ENCODE results near the gene VWA5B1.

VWA5B1 gene

DNA sequence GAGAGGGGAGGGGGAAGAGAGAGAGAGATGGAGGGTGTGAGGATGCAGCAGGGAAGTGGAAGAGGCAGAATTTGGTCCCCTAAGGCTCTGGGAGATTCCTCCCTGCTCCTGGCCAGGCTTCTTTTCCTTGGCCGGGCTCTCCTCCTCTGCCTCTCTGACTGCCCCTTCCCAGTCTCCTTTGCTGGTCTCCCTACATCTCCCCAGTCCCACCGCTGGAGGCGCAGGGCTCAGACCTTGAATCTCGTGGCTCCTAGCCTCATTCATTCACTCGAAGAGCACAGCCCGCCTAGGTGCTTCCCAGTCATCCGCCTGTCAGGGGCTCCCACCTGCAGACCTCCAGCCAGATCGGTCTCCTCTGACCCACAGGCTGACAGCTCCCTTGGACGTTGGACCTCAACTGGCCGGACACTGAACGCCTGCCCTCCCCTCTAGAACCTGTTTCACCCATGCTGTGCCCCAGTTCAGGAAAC is 76.5 kb downstream of the VWA5B1 start:
- peak in 2 of 4 experiments; percentile 12 to 18 for DNase-seq

GRCh38 chr1:20367626-20368025 is 77.0 kb downstream of the VWA5B1 start:
- no peak for DNase-seq

GRCh38 chr1:20368866-20369470 is 78.3 kb downstream of the VWA5B1 start:
- DNase-seq: no peak

- DNase-seq: no peak
These were observed 80.0 kb downstream of the VWA5B1 start for GRCh38 chr1:20370698-20371097.

GRCh38 chr1:20371411-20371810 is 80.7 kb downstream of the VWA5B1 start:
- peak in 1 of 4 experiments; percentile 11 for DNase-seq

GRCh38 chr1:20371883-20372282 is 81.2 kb downstream of the VWA5B1 start:
- peak in 1 of 4 experiments; percentile 2 for DNase-seq

GRCh38 chr1:20372676-20373075 is 82.0 kb downstream of the VWA5B1 start:
- no peak for DNase-seq

- DNase-seq: no peak
These were observed 82.6 kb downstream of the VWA5B1 start for GRCh38 chr1:20373286-20373685.

GRCh38 chr1:20373764-20374163 is 83.1 kb downstream of the VWA5B1 start:
- DNase-seq: no peak

- no peak for DNase-seq
These were observed 84.9 kb downstream of the VWA5B1 start for GRCh38 chr1:20375563-20375962.

GRCh38 chr1:20376171-20376570 is 85.5 kb downstream of the VWA5B1 start:
- no peak for DNase-seq

DNA sequence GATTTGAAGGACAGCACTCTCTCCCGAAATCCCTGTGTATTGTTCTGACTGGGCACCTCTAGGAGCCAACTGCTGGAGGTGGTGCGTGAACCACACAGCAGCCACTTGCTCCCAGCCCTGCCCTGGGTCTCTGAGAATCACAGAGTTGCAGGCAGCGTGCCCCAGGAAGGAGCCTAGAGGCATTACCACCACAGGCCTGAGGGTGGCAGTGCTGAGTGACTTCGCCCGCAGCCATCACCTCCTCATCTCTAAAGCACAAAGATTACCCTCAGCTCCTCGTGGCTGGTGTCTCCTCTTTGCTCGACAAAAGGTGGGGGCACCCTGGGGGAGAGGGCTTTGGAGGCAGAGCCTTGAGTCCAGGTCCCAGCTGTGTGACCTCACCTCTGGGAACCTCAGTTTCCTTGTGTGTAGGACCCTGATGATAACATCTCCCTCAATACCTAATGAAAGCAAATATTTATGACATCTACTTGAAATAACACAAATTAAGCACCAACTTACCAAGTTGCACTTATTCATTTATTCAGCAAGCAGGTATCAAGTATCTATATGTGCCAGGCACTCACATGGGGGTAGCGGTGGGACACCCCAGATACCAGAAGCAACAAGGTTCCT is 86.3 kb downstream of the VWA5B1 start:
- peak; percentile 33 to 65 (median 57) for DNase-seq

DNA sequence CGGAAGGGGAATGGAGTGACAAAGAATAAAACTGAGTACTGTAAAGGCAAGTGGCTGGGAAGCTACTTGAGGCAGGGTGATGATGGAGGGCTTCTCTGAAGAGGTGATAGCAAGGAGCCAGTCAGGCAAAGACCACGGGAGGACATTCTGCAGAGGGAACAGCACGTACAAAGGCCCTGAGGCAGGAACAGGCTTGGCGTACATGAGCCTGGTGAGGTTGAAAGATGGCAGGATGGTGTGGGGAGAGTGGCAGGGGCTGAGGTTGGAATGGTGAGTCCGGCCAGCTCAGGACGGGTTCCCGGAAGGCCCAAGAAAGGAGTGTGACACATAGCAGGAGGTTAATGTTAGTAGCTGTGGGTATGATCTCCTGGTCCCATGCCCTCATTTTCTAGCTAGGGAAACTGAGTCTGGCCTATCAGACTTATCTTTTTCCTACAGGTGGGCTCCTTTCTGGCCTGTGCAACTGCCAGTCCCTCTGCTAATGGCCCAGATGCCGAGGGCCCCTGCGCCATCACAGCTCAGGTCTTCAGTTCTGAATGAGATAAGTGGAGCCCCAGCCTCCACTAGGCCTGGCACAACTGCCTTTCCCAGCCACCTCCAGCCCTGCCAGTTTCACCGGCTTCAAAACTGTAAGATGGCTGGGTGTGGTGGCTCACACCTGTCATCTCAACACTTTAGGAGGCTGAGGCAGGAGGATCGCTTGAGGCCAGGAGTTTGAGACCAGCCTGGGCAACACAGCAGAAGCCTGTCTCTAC is 87.0 kb downstream of the VWA5B1 start:
- DNase-seq: no peak

DNA sequence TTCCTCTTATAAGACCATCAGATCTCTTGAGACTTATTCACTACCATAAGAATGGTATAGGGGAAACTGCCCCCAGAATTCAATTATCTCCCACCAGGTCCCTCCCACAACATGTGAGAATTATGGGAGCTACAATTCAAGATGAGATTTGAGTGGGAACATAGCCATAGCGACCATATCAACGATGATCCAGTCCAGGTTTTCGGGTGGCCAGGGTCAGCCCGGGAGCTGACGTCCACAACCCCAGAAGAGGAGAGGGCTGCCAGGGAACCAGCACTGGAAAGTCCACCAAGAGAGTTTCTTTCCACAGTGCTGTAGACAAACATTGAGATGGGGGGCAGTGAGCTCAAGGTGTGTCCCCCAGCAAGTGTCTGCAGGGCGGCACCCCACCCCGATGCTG is 88.4 kb downstream of the VWA5B1 start:
- DNase-seq: no peak

GRCh38 chr1:20380175-20380574 is 89.5 kb downstream of the VWA5B1 start:
- no peak for DNase-seq

GRCh38 chr1:20380616-20381035 is 90.0 kb downstream of the VWA5B1 start:
- DNase-seq: no peak

GRCh38 chr1:20381045-20381641 is 90.5 kb downstream of the VWA5B1 start:
- DNase-seq: peak in 1 of 4 experiments; percentile 16

DNA sequence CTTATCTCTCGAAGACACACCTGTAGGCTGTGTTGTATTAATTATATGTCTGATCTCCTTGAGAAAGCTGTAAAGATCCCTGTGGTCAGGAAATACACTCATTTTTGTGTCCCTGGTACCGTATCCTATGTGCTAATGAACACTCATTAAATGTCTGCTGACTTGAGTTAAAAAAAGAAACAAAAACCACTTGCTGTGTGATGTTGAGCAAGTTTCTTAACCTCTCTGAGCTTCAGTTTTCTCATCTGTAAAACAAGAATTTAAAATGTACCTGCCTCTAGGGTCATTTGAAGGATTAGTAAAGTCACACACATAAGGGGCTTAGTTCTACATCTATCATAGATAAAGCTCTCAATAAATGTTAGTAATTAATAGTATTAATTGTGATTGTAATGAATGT is 91.3 kb downstream of the VWA5B1 start:
- no peak for DNase-seq

DNA sequence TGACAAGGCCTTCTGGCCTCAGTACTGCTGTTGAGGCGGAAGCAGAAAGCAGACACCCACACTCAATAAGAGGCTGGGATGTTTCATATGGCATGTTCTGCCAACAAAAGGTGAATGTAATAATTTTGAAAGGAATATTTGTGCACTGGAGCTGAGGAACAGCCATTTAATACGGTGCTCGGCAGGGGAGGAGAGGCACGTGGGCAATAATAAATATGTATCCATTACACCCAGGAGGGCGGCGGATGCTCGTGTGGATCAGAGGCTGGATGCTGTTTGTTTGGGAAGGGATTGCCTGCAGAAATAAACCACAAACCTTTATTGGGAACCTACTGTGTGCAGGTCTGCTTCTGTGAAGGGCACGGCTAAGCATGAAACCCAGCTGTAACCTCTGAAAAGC is 92.0 kb downstream of the VWA5B1 start:
- no peak for DNase-seq

- DNase-seq: no peak
These were observed 93.0 kb downstream of the VWA5B1 start for GRCh38 chr1:20383631-20384030.

DNA sequence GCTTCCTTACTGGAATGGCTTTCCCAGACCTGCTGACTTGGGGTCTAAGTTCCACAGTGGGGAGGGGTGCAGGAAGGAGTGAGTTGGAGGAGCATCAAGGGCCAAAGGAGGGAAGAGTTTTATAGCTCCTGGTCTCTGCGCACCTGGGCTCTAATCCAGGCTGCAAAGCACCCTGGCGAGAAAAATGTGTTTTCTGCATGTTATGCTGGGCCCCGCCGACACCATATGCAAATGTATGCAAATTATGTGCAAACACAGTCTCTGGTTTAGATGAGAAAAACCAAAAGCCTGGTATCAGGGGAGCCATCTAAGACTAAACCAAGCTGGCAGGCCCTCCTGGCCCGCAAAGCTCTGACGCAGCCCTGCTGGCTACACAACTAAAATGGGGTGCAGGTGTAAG is 95.0 kb downstream of the VWA5B1 start:
- DNase-seq: no peak

DNA sequence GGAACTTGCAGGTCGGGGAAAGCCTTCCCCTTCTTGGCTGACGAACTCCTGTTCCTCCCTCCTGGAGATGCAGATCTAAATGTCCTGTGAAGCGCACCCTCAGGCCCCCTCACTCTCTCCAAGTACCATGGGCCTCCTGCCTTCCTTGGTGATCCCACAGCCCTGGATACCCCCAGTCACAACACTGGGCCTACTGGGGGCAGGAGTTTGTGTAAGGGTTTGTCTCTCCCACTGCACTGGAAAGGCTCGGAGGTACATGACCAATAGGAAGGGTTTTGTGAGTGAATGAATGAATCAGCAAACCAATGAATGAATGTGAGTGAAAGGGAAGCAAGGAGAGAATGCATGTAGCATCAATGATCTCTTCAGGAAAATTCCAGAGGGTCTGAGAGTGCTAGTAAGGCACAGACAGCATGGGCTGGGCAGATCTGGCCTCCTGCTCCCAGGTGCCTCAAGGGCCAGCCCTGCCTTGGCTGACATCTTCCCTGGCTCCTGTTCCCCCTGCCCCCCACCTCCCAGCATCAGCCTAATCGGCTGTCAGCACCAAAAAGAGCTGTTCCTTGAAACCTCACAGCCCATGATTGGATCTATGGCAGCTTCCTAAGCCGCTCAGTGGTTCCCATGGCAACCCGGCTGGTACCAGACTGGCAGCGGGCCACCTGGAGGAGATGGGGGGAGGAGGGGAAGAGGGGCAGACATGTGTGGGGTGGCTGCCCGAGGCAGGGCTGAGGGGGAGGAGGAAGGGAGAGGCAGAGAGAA is 95.8 kb downstream of the VWA5B1 start:
- no peak for DNase-seq

GRCh38 chr1:20389571-20389970 is 98.9 kb downstream of the VWA5B1 start:
- DNase-seq: no peak

Data from suppressor macrophage (primary cell).